Measurements from ENCODE around the gene TMEM167B. TPM values are rescaled to one million over a fixed set of nuclear protein-coding genes. Genes with fewer than 3 reads are reported as not detected.

The TMEM167B gene
- total RNA-seq, 1 experiment from 2014 or later = 26.4 TPM

DNA sequence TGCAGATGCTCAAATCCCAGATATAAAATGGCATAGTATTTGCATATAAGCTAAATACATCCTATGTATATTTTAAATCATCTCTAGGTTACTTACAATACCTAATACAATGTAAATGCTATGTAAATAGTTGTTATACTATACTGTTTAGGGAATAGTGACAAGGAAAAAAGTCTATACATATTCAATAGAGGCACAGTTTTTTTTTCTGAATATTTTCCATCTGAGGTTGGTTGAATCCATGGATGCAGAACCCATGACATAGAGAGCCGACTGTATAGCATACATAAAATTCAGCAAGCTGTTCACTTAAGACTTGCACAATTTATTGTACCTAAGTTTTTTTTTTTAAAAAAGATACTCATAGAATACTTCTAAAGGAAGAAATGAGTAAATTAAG lies 21.3 kb upstream of the TMEM167B start:
- Histone ChIP-seq H3K4me1 (ENCODE audit: insufficient read depth, low read length, poor library complexity, severe bottlenecking) (no peaks in the 10 kb centered on the region), H3K9me3 (ENCODE audit: low read depth, low read length, poor library complexity, severe bottlenecking) (no peaks in the 10 kb centered on the region), H3K27ac (ENCODE audit: low read depth, low read length, poor library complexity, severe bottlenecking) (no peak overlapping the region), H3K4me3 (ENCODE audit: low read depth, low read length, poor library complexity, severe bottlenecking) (no peak overlapping the region), H3K27me3 (replicated peaks; ENCODE audit: insufficient read depth, low read depth, low read length, poor library complexity) (no peaks in the 10 kb centered on the region), H3K36me3 (ENCODE audit: insufficient read depth, low read length, poor library complexity, severe bottlenecking) (peaks cover 20% of the 10 kb centered on the region)
- TF ChIP-seq EZH2 (IDR thresholded peaks at IDR 0.05; ENCODE audit: borderline replicate concordance, low read depth, low read length, poor library complexity, severe bottlenecking) = no peak
- TF ChIP-seq, protein P1, sequence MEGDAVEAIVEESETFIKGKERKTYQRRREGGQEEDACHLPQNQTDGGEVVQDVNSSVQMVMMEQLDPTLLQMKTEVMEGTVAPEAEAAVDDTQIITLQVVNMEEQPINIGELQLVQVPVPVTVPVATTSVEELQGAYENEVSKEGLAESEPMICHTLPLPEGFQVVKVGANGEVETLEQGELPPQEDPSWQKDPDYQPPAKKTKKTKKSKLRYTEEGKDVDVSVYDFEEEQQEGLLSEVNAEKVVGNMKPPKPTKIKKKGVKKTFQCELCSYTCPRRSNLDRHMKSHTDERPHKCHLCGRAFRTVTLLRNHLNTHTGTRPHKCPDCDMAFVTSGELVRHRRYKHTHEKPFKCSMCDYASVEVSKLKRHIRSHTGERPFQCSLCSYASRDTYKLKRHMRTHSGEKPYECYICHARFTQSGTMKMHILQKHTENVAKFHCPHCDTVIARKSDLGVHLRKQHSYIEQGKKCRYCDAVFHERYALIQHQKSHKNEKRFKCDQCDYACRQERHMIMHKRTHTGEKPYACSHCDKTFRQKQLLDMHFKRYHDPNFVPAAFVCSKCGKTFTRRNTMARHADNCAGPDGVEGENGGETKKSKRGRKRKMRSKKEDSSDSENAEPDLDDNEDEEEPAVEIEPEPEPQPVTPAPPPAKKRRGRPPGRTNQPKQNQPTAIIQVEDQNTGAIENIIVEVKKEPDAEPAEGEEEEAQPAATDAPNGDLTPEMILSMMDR (conservative IDR thresholded peaks at IDR 0.05; ENCODE audit: low read depth, low read length) = no peak
- CTCF ChIA-PET = interaction anchor here (0.7 kb wide), 1 partner anchor 63 kb away, joined by 3 read pairs; no protein-coding TSS in a partner anchor
- no TSS peak for BruUV-seq (replicated peaks)
- POLR2A ChIA-PET (ENCODE audit: low non-redundant PET) = no interaction called here
- no peak for DNase-seq (ENCODE audit: low spot score)
- intact Hi-C loops (cut with micrococcal nuclease; ENCODE audit: unreplicated experiment) = no loop called here

DNA sequence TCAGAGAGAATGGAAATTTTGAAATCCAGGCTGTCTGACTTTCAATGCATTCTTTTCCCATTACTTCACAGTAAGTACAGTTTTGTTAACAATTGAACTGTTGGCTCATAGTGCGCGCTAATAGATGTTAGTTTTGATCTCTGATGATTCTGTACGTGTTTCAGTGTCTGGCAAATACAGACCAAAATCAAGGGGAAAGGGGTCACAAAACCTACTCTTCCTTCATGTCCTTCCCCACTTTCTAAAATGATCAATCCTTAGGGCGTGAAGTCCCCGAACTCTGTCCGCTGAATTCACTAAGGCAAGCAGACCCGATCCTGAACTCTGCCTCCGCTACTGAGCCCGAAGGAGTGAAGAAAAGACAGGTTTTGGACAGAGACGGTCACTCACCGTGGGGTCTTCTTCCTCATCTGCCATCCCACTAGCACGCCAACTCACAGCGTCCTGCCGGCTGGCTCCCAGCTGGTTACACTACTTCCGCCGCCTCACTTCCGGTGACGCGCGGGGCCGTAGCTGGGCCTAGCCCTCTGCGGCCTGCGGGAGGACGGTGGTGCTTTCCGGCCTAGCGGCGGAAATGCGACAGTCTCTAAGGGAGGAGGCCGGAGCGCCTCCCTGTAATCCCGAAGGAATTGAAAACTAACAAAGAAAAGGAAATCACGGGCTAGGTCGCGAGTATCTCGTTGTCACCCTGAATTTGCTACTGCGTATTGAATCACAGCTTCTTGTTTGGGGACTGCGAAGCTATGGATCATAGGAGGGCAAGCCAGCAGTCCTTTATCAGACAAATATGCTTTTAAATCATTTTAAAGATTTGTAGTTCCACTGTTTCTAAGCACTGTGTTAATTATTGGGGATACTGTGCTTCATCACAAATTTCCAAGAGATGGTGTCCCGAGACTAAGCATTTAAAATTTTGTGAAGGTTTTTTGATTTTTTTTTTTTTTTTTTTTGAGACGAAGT lies 14.8 kb upstream of the TMEM167B start, which contains the start of gene TAF13:
Gene TAF13 (minus strand): TSS at position 473 of the 960 bp plus-strand sequence. CDS start 56 bp downstream, at position 417.
- intact Hi-C loops (cut with micrococcal nuclease; ENCODE audit: unreplicated experiment) = no loop called here
- Histone ChIP-seq H3K4me3 (ENCODE audit: low read depth, low read length, poor library complexity, severe bottlenecking) (peak within 1 kb of the TSS; percentile 71), H3K4me1 (ENCODE audit: insufficient read depth, low read length, poor library complexity, severe bottlenecking) (peaks cover 4% of the 10 kb centered on the region), H3K27ac (ENCODE audit: low read depth, low read length, poor library complexity, severe bottlenecking) (peak within 1 kb of the TSS; percentile 77), H3K9me3 (ENCODE audit: low read depth, low read length, poor library complexity, severe bottlenecking) (no peaks in the 10 kb centered on the region), H3K27me3 (replicated peaks; ENCODE audit: insufficient read depth, low read depth, low read length, poor library complexity) (no peaks in the 10 kb centered on the region), H3K36me3 (ENCODE audit: insufficient read depth, low read length, poor library complexity, severe bottlenecking) (no peaks in the 10 kb centered on the region)
- no peak for TF ChIP-seq EZH2 (IDR thresholded peaks at IDR 0.05; ENCODE audit: borderline replicate concordance, low read depth, low read length, poor library complexity, severe bottlenecking)
- TF ChIP-seq, protein P1 (conservative IDR thresholded peaks at IDR 0.05; ENCODE audit: low read depth, low read length) = no peak
- POLR2A ChIA-PET (ENCODE audit: low non-redundant PET) = interaction anchor here (0.9 kb wide), 1 partner anchor 24 kb away, joined by 3 read pairs; no protein-coding TSS in a partner anchor
- DNase-seq (ENCODE audit: low spot score) = peak; percentile 99
- TSS peak; percentile 89 for BruUV-seq (replicated peaks)
- CTCF ChIA-PET = interaction anchor here (0.7 kb wide), 2 partner anchors 13 to 34 kb away, joined by 5 to 7 read pairs; partner anchors contain the start of gene WDR47

DNA sequence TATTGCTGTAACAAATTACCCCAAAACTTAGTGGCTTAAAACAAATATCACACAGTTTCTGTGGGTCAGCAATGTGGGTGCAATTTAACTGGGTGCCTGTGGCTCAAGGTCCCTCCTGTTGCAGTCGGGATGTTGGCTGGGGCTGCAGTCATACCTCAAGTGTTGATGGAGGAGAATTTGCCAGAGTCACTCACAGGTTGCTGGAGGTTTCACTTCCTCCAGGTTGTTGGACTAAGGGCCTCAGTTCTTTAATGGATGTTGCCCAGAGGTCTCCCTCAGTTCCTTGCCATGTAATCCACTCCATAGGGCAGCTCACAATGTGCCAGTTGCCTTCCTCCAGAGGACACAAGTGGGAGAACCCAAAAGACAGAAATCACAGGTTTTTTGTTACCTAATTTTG lies 12.2 kb upstream of the TMEM167B start:
- Histone ChIP-seq H3K27me3 (replicated peaks; ENCODE audit: insufficient read depth, low read depth, low read length, poor library complexity) (no peaks in the 10 kb centered on the region), H3K36me3 (ENCODE audit: insufficient read depth, low read length, poor library complexity, severe bottlenecking) (no peaks in the 10 kb centered on the region), H3K9me3 (ENCODE audit: low read depth, low read length, poor library complexity, severe bottlenecking) (no peaks in the 10 kb centered on the region), H3K27ac (ENCODE audit: low read depth, low read length, poor library complexity, severe bottlenecking) (no peak overlapping the region), H3K4me3 (ENCODE audit: low read depth, low read length, poor library complexity, severe bottlenecking) (no peak overlapping the region), H3K4me1 (ENCODE audit: insufficient read depth, low read length, poor library complexity, severe bottlenecking) (peaks cover 4% of the 10 kb centered on the region)
- DNase-seq (ENCODE audit: low spot score) = no peak
- ChIA-PET CTCF (interaction anchor here (0.5 kb wide), 1 partner anchor 11 kb away, joined by 4 read pairs; no protein-coding TSS in a partner anchor), POLR2A (ENCODE audit: low non-redundant PET) (interaction anchor here (0.7 kb wide), 1 partner anchor 387 kb away, joined by 7 read pairs; no protein-coding TSS in a partner anchor)
- no TSS peak for BruUV-seq (replicated peaks)
- TF ChIP-seq EZH2 (IDR thresholded peaks at IDR 0.05; ENCODE audit: borderline replicate concordance, low read depth, low read length, poor library complexity, severe bottlenecking) = no peak
- TF ChIP-seq, protein P1 (conservative IDR thresholded peaks at IDR 0.05; ENCODE audit: low read depth, low read length) = no peak
- intact Hi-C loops (cut with micrococcal nuclease; ENCODE audit: unreplicated experiment) = no loop called here
